PC-9 (cell line): ENCODE measurements around the gene DEXI.

Experiments used
- CTCF ChIP-seq: fragments of 200-600 bp; sonication (generic); conservative IDR thresholded peaks from 2 replicates; pipeline ENCODE4 v1.6.1; 2017; ENCODE audit warnings: mixed run types, antibody characterized with exemption, mild to moderate bottlenecking, moderate library complexity
- EZH2 ChIP-seq: fragments of 200-600 bp; sonication (generic); IDR thresholded peaks from 2 replicates; pipeline ENCODE4 v1.8.0; 2017; ENCODE audit warnings: antibody characterized with exemption, low read depth

GRCh38 chr16:10892782-10893318 is 49.4 kb downstream of the DEXI start:
- TF ChIP-seq CTCF (no peak), EZH2 (no peak)
